Loucy (cell line): ENCODE results near the gene SKI.

Experiments used
- H2AFZ ChIP-seq: fragments of 200-600 bp; sonication (generic); 2 replicates; pipeline ENCODE4 v1.6.0; 2016; ENCODE audit warnings: antibody characterized with exemption, mild to moderate bottlenecking, low read length, moderate library complexity
- H3F3A ChIP-seq: fragments of 200-600 bp; 2 replicates; pipeline ENCODE4 v1.6.0; 2016; ENCODE audit warnings: antibody characterized with exemption, low read depth, mild to moderate bottlenecking
- H3K27me3 ChIP-seq: fragments of 200-600 bp; sonication (generic); 2 replicates; pipeline ENCODE4 v1.6.1; 2014; ENCODE audit warnings: low read length, mild to moderate bottlenecking; ENCODE audit not compliant: insufficient read depth, poor library complexity, severe bottlenecking
- H3K36me3 ChIP-seq: fragments of 200-600 bp; sonication (generic); 2 replicates; pipeline ENCODE4 v1.6.1; 2016; ENCODE audit warnings: low read length; ENCODE audit not compliant: insufficient read depth
- H3K4me1 ChIP-seq: fragments of 200-600 bp; sonication (generic); 2 replicates; pipeline ENCODE4 v1.5.1; 2014; ENCODE audit warnings: low read length, mild to moderate bottlenecking; ENCODE audit not compliant: insufficient read depth, poor library complexity, severe bottlenecking
- H3K4me2 ChIP-seq: fragments of 200-600 bp; sonication (generic); 2 replicates; pipeline ENCODE4 v1.6.0; 2014; ENCODE audit warnings: antibody characterized with exemption, low read length, low read depth, mild to moderate bottlenecking; ENCODE audit not compliant: poor library complexity, severe bottlenecking
- H3K4me3 ChIP-seq: fragments of 200-600 bp; sonication (generic); 2 replicates; pipeline ENCODE4 v1.5.1; 2014; ENCODE audit warnings: low read length, mild to moderate bottlenecking, mixed read lengths; ENCODE audit not compliant: poor library complexity, severe bottlenecking
- H3K79me2 ChIP-seq: fragments of 200-600 bp; sonication (generic); 2 replicates; pipeline ENCODE4 v1.6.1; 2014; ENCODE audit warnings: low read length; ENCODE audit not compliant: insufficient read depth
- H3K9ac ChIP-seq: fragments of 200-600 bp; sonication (generic); 2 replicates; pipeline ENCODE4 v1.6.0; 2014; ENCODE audit warnings: mild to moderate bottlenecking, low read depth, low read length, moderate library complexity; ENCODE audit not compliant: poor library complexity, severe bottlenecking
- H3K9me2 ChIP-seq: fragments of 200-600 bp; sonication (generic); replicated peaks from 2 replicates; pipeline ENCODE4 v1.6.1; 2016; ENCODE audit warnings: low read depth, low read length, mixed read lengths
- H3K9me3 ChIP-seq: fragments of 200-600 bp; sonication (generic); 2 replicates; pipeline ENCODE4 v1.6.1; 2014; ENCODE audit warnings: mild to moderate bottlenecking, antibody characterized with exemption, low read length, low read depth; ENCODE audit not compliant: insufficient read depth
- H4K20me1 ChIP-seq: fragments of 200-600 bp; sonication (generic); 2 replicates; pipeline ENCODE4 v1.6.0; 2014; ENCODE audit warnings: antibody characterized with exemption, low read length, mild to moderate bottlenecking; ENCODE audit not compliant: insufficient read depth, poor library complexity, severe bottlenecking
- CTCF ChIP-seq: fragments of 200-600 bp; sonication (generic); conservative IDR thresholded peaks from 2 replicates; pipeline ENCODE4 v1.5.1; 2014; ENCODE audit warnings: mild to moderate bottlenecking, antibody characterized with exemption, low read length
- EZH2phosphoT487 ChIP-seq: fragments of 200-600 bp; IDR thresholded peaks from 2 replicates; pipeline ENCODE4 v1.6.1; 2018; ENCODE audit warnings: antibody characterized with exemption, mild to moderate bottlenecking, moderate library complexity, borderline replicate concordance

SKI gene

GRCh38 chr1:2283991-2284895 is 56.1 kb downstream of the SKI start:
- H3K36me3 ChIP-seq, result no peaks in the 10 kb centered on the region
- no peak overlapping the region for H2AFZ ChIP-seq
- H3K4me2 ChIP-seq, result no peak overlapping the region
- peaks cover 20% of the 10 kb centered on the region for H3K4me1 ChIP-seq
- H3K4me3 ChIP-seq, result no peak overlapping the region
- TF ChIP-seq EZH2phosphoT487 (no peak), CTCF (no peak)
- no peaks in the 10 kb centered on the region for H3K9me3 ChIP-seq
- H3K9ac ChIP-seq, result no peak overlapping the region
- no peaks in the 10 kb centered on the region for H3K9me2 ChIP-seq
- H3F3A ChIP-seq, result no peaks in the 10 kb centered on the region
- H4K20me1 ChIP-seq, result peaks cover 14% of the 10 kb centered on the region
- H3K79me2 ChIP-seq, result peaks cover 52% of the 10 kb centered on the region
- H3K27me3 ChIP-seq, result no peaks in the 10 kb centered on the region

- no peaks in the 10 kb centered on the region for H3K36me3 ChIP-seq
- H3K27me3 ChIP-seq, result no peaks in the 10 kb centered on the region
- H2AFZ ChIP-seq, result no peak overlapping the region
- no peak overlapping the region for H3K4me3 ChIP-seq
- H3K4me1 ChIP-seq, result peaks cover 18% of the 10 kb centered on the region
- H3K4me2 ChIP-seq, result no peak overlapping the region
- H3K79me2 ChIP-seq, result peaks cover 50% of the 10 kb centered on the region
- TF ChIP-seq CTCF, result no peak
- no peak overlapping the region for H3K9ac ChIP-seq
- H3F3A ChIP-seq, result no peaks in the 10 kb centered on the region
- H3K9me2 ChIP-seq, result no peaks in the 10 kb centered on the region
- H3K9me3 ChIP-seq, result no peaks in the 10 kb centered on the region
- peaks cover 21% of the 10 kb centered on the region for H4K20me1 ChIP-seq
Observed at GRCh38 chr1:2284932-2285331, 56.8 kb downstream of the SKI start.

- H3K4me2 ChIP-seq, result no peak overlapping the region
- no peak overlapping the region for H2AFZ ChIP-seq
- H4K20me1 ChIP-seq, result peaks cover 36% of the 10 kb centered on the region
- H3K4me3 ChIP-seq, result no peak overlapping the region
- H3K9me2 ChIP-seq, result no peaks in the 10 kb centered on the region
- no peak overlapping the region for H3K9ac ChIP-seq
- no peak for TF ChIP-seq CTCF
- TF ChIP-seq EZH2phosphoT487, result no peak
- H3K36me3 ChIP-seq, result no peaks in the 10 kb centered on the region
- H3K79me2 ChIP-seq, result peaks cover 60% of the 10 kb centered on the region
- no peaks in the 10 kb centered on the region for H3K9me3 ChIP-seq
- no peaks in the 10 kb centered on the region for H3F3A ChIP-seq
- no peaks in the 10 kb centered on the region for H3K27me3 ChIP-seq
- H3K4me1 ChIP-seq, result peaks cover 34% of the 10 kb centered on the region
Observed at GRCh38 chr1:2286923-2287322, 58.8 kb downstream of the SKI start.
